Measurements from ENCODE around the gene GMCL1. TPM values are rescaled to one million over a fixed set of nuclear protein-coding genes. Genes with fewer than 3 reads are reported as not detected.

Gene GMCL1
- total RNA-seq, 1 experiment from 2014 or later, result 21.6 TPM

- TF ChIP-seq ZNF281 (CRISPR knock-in tag; IDR thresholded peaks at IDR 0.05), result no peak
- no peak for TF ChIP-seq NR1H2 (CRISPR knock-in tag; IDR thresholded peaks at IDR 0.05)
- TF ChIP-seq CBFB (CRISPR knock-in tag; IDR thresholded peaks at IDR 0.05; ENCODE audit: low read depth), result no peak
Observed at GRCh38 chr2:69810550-69810949, 18.9 kb upstream of the GMCL1 start (continued).

DNA sequence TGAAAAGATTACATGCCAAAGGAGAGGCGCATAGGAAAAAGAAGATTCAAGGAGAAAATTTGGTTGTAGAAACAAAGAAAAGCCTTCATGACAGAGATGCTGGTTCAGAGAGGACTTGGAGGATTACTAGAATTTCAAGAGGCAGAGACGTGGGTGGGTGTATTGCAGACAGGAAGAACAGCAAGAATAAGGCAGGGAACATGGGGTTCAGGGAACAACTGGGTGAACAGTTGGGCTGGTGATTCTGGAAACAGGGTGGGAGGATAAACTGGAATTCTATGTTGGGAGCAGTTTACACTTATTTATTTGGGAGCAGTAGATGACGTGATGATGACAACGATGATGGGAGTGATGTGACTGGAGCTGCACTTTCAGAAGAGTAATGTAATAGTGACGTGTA lies 18.4 kb upstream of the GMCL1 start:
- POLR2A ChIA-PET, result no interaction called here
- Mint-ChIP-seq H3K9me3 (no peaks in the 10 kb centered on the region), H3K4me1 (peaks cover 2% of the 10 kb centered on the region), H3K27ac (no peak overlapping the region), H3K4me3 (no peak overlapping the region), H3K27me3 (ENCODE audit: low read depth) (no peaks in the 10 kb centered on the region), H3K36me3 (no peaks in the 10 kb centered on the region)
- ATAC-seq (no peak), DNase-seq (ENCODE audit: low spot score) (no peak)
- CTCF ChIA-PET, result interaction anchor here (14.0 kb wide), 1 partner anchor 86 kb away, joined by 461 read pairs; no protein-coding TSS in a partner anchor
- TF ChIP-seq, protein P1, sequence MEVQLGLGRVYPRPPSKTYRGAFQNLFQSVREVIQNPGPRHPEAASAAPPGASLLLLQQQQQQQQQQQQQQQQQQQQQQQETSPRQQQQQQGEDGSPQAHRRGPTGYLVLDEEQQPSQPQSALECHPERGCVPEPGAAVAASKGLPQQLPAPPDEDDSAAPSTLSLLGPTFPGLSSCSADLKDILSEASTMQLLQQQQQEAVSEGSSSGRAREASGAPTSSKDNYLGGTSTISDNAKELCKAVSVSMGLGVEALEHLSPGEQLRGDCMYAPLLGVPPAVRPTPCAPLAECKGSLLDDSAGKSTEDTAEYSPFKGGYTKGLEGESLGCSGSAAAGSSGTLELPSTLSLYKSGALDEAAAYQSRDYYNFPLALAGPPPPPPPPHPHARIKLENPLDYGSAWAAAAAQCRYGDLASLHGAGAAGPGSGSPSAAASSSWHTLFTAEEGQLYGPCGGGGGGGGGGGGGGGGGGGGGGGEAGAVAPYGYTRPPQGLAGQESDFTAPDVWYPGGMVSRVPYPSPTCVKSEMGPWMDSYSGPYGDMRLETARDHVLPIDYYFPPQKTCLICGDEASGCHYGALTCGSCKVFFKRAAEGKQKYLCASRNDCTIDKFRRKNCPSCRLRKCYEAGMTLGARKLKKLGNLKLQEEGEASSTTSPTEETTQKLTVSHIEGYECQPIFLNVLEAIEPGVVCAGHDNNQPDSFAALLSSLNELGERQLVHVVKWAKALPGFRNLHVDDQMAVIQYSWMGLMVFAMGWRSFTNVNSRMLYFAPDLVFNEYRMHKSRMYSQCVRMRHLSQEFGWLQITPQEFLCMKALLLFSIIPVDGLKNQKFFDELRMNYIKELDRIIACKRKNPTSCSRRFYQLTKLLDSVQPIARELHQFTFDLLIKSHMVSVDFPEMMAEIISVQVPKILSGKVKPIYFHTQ (CRISPR knock-in tag; IDR thresholded peaks at IDR 0.05), result no peak
- TF ChIP-seq FOXP1 (CRISPR knock-in tag; IDR thresholded peaks at IDR 0.05; ENCODE audit: borderline replicate concordance), result no peak
- no peak for TF ChIP-seq KAT7 (CRISPR knock-in tag; IDR thresholded peaks at IDR 0.05; ENCODE audit: borderline replicate concordance)
- TF ChIP-seq ARID4B (CRISPR knock-in tag; IDR thresholded peaks at IDR 0.05; ENCODE audit: borderline replicate concordance), result no peak
- TF ChIP-seq ZNF532 (CRISPR knock-in tag; IDR thresholded peaks at IDR 0.05; ENCODE audit: borderline replicate concordance), result no peak
- no peak for TF ChIP-seq NFATC4 (CRISPR knock-in tag; IDR thresholded peaks at IDR 0.05)
- TF ChIP-seq, protein P2, sequence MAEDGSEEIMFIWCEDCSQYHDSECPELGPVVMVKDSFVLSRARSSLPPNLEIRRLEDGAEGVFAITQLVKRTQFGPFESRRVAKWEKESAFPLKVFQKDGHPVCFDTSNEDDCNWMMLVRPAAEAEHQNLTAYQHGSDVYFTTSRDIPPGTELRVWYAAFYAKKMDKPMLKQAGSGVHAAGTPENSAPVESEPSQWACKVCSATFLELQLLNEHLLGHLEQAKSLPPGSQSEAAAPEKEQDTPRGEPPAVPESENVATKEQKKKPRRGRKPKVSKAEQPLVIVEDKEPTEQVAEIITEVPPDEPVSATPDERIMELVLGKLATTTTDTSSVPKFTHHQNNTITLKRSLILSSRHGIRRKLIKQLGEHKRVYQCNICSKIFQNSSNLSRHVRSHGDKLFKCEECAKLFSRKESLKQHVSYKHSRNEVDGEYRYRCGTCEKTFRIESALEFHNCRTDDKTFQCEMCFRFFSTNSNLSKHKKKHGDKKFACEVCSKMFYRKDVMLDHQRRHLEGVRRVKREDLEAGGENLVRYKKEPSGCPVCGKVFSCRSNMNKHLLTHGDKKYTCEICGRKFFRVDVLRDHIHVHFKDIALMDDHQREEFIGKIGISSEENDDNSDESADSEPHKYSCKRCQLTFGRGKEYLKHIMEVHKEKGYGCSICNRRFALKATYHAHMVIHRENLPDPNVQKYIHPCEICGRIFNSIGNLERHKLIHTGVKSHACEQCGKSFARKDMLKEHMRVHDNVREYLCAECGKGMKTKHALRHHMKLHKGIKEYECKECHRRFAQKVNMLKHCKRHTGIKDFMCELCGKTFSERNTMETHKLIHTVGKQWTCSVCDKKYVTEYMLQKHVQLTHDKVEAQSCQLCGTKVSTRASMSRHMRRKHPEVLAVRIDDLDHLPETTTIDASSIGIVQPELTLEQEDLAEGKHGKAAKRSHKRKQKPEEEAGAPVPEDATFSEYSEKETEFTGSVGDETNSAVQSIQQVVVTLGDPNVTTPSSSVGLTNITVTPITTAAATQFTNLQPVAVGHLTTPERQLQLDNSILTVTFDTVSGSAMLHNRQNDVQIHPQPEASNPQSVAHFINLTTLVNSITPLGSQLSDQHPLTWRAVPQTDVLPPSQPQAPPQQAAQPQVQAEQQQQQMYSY (CRISPR knock-in tag; IDR thresholded peaks at IDR 0.05), result no peak
- TF ChIP-seq, protein P3, sequence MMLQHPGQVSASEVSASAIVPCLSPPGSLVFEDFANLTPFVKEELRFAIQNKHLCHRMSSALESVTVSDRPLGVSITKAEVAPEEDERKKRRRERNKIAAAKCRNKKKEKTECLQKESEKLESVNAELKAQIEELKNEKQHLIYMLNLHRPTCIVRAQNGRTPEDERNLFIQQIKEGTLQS (CRISPR knock-in tag; conservative IDR thresholded peaks at IDR 0.05), result no peak
- TF ChIP-seq ZNF232 (CRISPR knock-in tag; IDR thresholded peaks at IDR 0.05), result no peak
- TF ChIP-seq STAT6 (CRISPR knock-in tag; conservative IDR thresholded peaks at IDR 0.05; ENCODE audit: low read depth), result no peak
